ENCODE measurements around the gene PRXL2C.

Gene PRXL2C

GRCh38 chr9:96612105-96612965 is 42.8 kb downstream of the PRXL2C start:
- peak; percentile 94 for DNase-seq (ENCODE audit: low read depth)

GRCh38 chr9:96611302-96611701 is 43.8 kb downstream of the PRXL2C start:
- no peak for DNase-seq (ENCODE audit: low read depth)

GRCh38 chr9:96609732-96610131 is 45.4 kb downstream of the PRXL2C start:
- no peak for DNase-seq (ENCODE audit: low read depth)

- DNase-seq (ENCODE audit: low read depth), result no peak
Observed at GRCh38 chr9:96607971-96608370, 47.1 kb downstream of the PRXL2C start.

GRCh38 chr9:96605328-96605727 is 49.8 kb downstream of the PRXL2C start:
- DNase-seq (ENCODE audit: low read depth), result no peak

GRCh38 chr9:96604004-96604319 is 51.2 kb downstream of the PRXL2C start:
- DNase-seq (ENCODE audit: low read depth), result no peak

- peak; percentile 41 for DNase-seq (ENCODE audit: low read depth)
Observed at GRCh38 chr9:96603305-96604003, 51.7 kb downstream of the PRXL2C start.

- peak; percentile 72 for DNase-seq (ENCODE audit: low read depth)
Observed at GRCh38 chr9:96599298-96599697, 55.8 kb downstream of the PRXL2C start.

GRCh38 chr9:96596601-96597111 is 58.5 kb downstream of the PRXL2C start:
- DNase-seq (ENCODE audit: low read depth), result no peak

All from iris pigment epithelial cell (primary cell).